Liver (tissue), 9 donors: ENCODE results near the gene CAPN2. TPM values are rescaled to one million over a fixed set of nuclear protein-coding genes. Genes with fewer than 3 reads are reported as not detected.

Experiments
- DNase-seq: peaks from one replicate; pipeline ENCODE4 v3.0.0-alpha.2; 2017; ENCODE audit warnings: low spot score
- H3K27ac ChIP-seq, 2 donors: one replicate each; pipeline ENCODE4 v1.7.0; 2013; ENCODE audit warnings: inconsistent platforms in 2 of 2, low read length in 2 of 2, control low read depth in 1 of 2, low read depth in 1 of 2, mild to moderate bottlenecking in 1 of 2
- H3K27me3 ChIP-seq, 4 donors: one replicate each; pipeline versions ENCODE4 v1.6.1 to v1.7.0; 2013; ENCODE audit warnings: low read length in 3 of 4, inconsistent platforms in 1 of 4, mild to moderate bottlenecking in 1 of 4, moderate library complexity in 1 of 4; ENCODE audit not compliant: control insufficient read depth in 4 of 4, insufficient read depth in 4 of 4
- H3K36me3 ChIP-seq, 4 donors: one replicate each; pipeline versions ENCODE4 v1.6.1 to v1.7.0; 2013; ENCODE audit warnings: low read length in 3 of 4, mild to moderate bottlenecking in 3 of 4, low read depth in 1 of 4, moderate library complexity in 1 of 4; ENCODE audit not compliant: control insufficient read depth in 4 of 4, insufficient read depth in 3 of 4
- H3K4me1 ChIP-seq, 4 donors: one replicate each; pipeline versions ENCODE4 v1.6.1 to v1.7.0; 2013; ENCODE audit warnings: low read length in 3 of 4, mild to moderate bottlenecking in 3 of 4, moderate library complexity in 1 of 4; ENCODE audit not compliant: control insufficient read depth in 4 of 4, insufficient read depth in 4 of 4
- H3K4me3 ChIP-seq, 3 donors: one replicate each; pipeline versions ENCODE4 v1.6.1 to v1.7.0; 2013; ENCODE audit warnings: low read length in 3 of 3, control low read depth in 1 of 3, low read depth in 1 of 3, mild to moderate bottlenecking in 1 of 3
- H3K9ac ChIP-seq, 2 donors: one replicate each; pipeline ENCODE4 v1.7.0; 2013; ENCODE audit warnings: low read length in 2 of 2, mild to moderate bottlenecking in 2 of 2, moderate library complexity in 2 of 2, control low read depth in 1 of 2, low read depth in 1 of 2
- H3K9me3 ChIP-seq, 4 donors: one replicate each; pipeline versions ENCODE4 v1.6.1 to v1.7.0; 2013; ENCODE audit warnings: low read length in 3 of 4; ENCODE audit not compliant: control insufficient read depth in 4 of 4
- ATF3 ChIP-seq: IDR thresholded peaks from 2 replicates; pipeline ENCODE4 v1.6.1; 2016; ENCODE audit warnings: antibody characterized with exemption
- CTCF ChIP-seq: fragments of 150-350 bp; IDR thresholded peaks from 2 replicates; pipeline ENCODE4 v1.5.1; 2017; ENCODE audit warnings: improper control_type of control experiment, low read depth, low read length; ENCODE audit not compliant: missing input control
- EGR1 ChIP-seq, 2 donors: IDR thresholded peaks; 2 replicates each; pipeline ENCODE4 v1.6.1; 2016 to 2018; ENCODE audit warnings: antibody characterized with exemption in 2 of 2, low read depth in 2 of 2
- FOXA2 ChIP-seq: IDR thresholded peaks from 2 replicates; pipeline ENCODE4 v1.6.1; 2016; ENCODE audit warnings: antibody characterized with exemption
- HNF4A ChIP-seq, 2 donors: conservative IDR thresholded peaks; 2 replicates each; pipeline ENCODE4 v1.6.1; 2016; ENCODE audit warnings: antibody characterized with exemption in 2 of 2, mild to moderate bottlenecking in 2 of 2
- HNF4G ChIP-seq: IDR thresholded peaks from 2 replicates; pipeline ENCODE4 v1.6.1; 2016; ENCODE audit warnings: antibody characterized with exemption
- JUND ChIP-seq, 2 donors: IDR thresholded peaks; 2 replicates each; pipeline ENCODE4 v1.6.1; 2016; ENCODE audit warnings: antibody characterized with exemption in 2 of 2
- MAX ChIP-seq: IDR thresholded peaks from 2 replicates; pipeline ENCODE4 v1.6.1; 2016; ENCODE audit warnings: antibody characterized with exemption
- NR2F2 ChIP-seq: IDR thresholded peaks from 2 replicates; pipeline ENCODE4 v1.6.1; 2016; ENCODE audit warnings: antibody characterized with exemption
- REST ChIP-seq: IDR thresholded peaks from 2 replicates; pipeline ENCODE4 v1.6.1; 2016; ENCODE audit warnings: antibody characterized with exemption, mild to moderate bottlenecking
- RXRA ChIP-seq, 2 donors: IDR thresholded peaks; 2 replicates each; pipeline ENCODE4 v1.6.1; 2017 to 2018; ENCODE audit warnings: antibody characterized with exemption in 2 of 2, mild to moderate bottlenecking in 1 of 2
- TAF1 ChIP-seq: conservative IDR thresholded peaks from 2 replicates; pipeline ENCODE4 v1.6.1; 2016; ENCODE audit warnings: antibody characterized with exemption, mild to moderate bottlenecking
- ZBTB33 ChIP-seq: IDR thresholded peaks from 2 replicates; pipeline ENCODE4 v1.6.1; 2016; ENCODE audit warnings: antibody characterized with exemption
- WGBS: extraction: QIAGEN DNeasy Blood & Tissue Kit; methylation state at CpG from one replicate; pipeline ENCODE4 v1.1.7; 2013; 5-methylcytosine and 5-hydroxymethylcytosine counted together
- polyA plus RNA-seq, 2 donors: library from polyadenylated mRNA; stranded (reverse) in 1 of 2; unstranded in 1 of 2; fragments of 200-250 nt in 1 of 2; fragments of >200 nt in 1 of 2; fragmentation: Nextera tagmentation in 1 of 2; extraction: Ambion mirVana in 1 of 2; gene quantifications; one replicate each; pipeline versions ENCODE4 v1.2.1 to v1.2.3, GENCODE V29; 2013 to 2015
- total RNA-seq, 2 donors: library from RNA; depleted of rRNA; stranded (reverse); fragments of >200 nt; gene quantifications; one replicate each; pipeline ENCODE4 v1.2.3, GENCODE V29; 2014
- donor health status: healthy.
- donor health status: healthy.
- donor health status: healthy.
- donor health status: healthy.
- donor health status: healthy.

The CAPN2 gene
- total and polyA plus RNA-seq, 4 donors = 11.2 to 20.7 (median 15.5) TPM

- Histone ChIP-seq H3K4me1 (peaks cover 0 to 23% (median 15%) of the 10 kb centered on the region in 4 donors), H3K4me3 (no peak overlapping the region), H3K27me3 (no peaks in the 10 kb centered on the region), H3K27ac (no peak overlapping the region), H3K36me3 (peaks cover 0 to 8% (median 0%) of the 10 kb centered on the region in 4 donors), H3K9me3 (no peaks in the 10 kb centered on the region), H3K9ac (no peak overlapping the region)
- no peak for DNase-seq
- 69% methylated on average over 4 of the region's 4 CpGs for WGBS
- TF ChIP-seq NR2F2 (no peak), FOXA2 (no peak), HNF4A (conservative IDR thresholded peaks at IDR 0.05) (no peak), REST (no peak), RXRA (IDR thresholded peaks at IDR 0.05) (no peak), CTCF (no peak), HNF4G (no peak), ATF3 (peak; percentile 26), TAF1 (no peak)
Measured at GRCh38 chr1:223819730-223820514, 107.6 kb downstream of the CAPN2 start.

GRCh38 chr1:223820515-223820858, 108.1 kb downstream of the CAPN2 start:
- Histone ChIP-seq H3K9me3 (no peaks in the 10 kb centered on the region), H3K4me3 (no peak overlapping the region), H3K36me3 (peaks cover 0 to 8% (median 0%) of the 10 kb centered on the region in 4 donors), H3K9ac (no peak overlapping the region), H3K27me3 (no peaks in the 10 kb centered on the region), H3K27ac (no peak overlapping the region), H3K4me1 (peaks cover 0 to 17% (median 10%) of the 10 kb centered on the region in 4 donors)
- TF ChIP-seq CTCF = no peak
- no peak for TF ChIP-seq EGR1 (IDR thresholded peaks at IDR 0.05; ENCODE audit: low read depth in 2 of 2)
- no peak for TF ChIP-seq FOXA2
- TF ChIP-seq RXRA (IDR thresholded peaks at IDR 0.05) = no peak
- TF ChIP-seq ZBTB33 = no peak
- TF ChIP-seq NR2F2 = no peak
- TF ChIP-seq JUND (IDR thresholded peaks at IDR 0.05) = no peak
- TF ChIP-seq TAF1 = no peak
- TF ChIP-seq MAX = no peak
- no peak for TF ChIP-seq HNF4A (conservative IDR thresholded peaks at IDR 0.05)
- no peak for DNase-seq
- 88% methylated on average over 2 of the region's 2 CpGs for WGBS
